Ascending aorta (tissue), 2 donors: Measurements from ENCODE around the gene ONECUT2. TPM values are rescaled to one million over a fixed set of nuclear protein-coding genes. Genes with fewer than 3 reads are reported as not detected.

ENCODE experiments used
- DNase-seq, 2 donors: peaks; one replicate each; pipeline ENCODE4 v3.0.0-alpha.2; 2019; ENCODE audit warnings: low spot score in 2 of 2
- H3K27ac ChIP-seq, 2 donors: fragments of 200-600 bp; sonication (generic); one replicate each; pipeline ENCODE4 v1.5.1; 2016 to 2017; ENCODE audit warnings: mild to moderate bottlenecking in 1 of 2
- H3K27me3 ChIP-seq: fragments of 200-600 bp; sonication (generic); one replicate; pipeline ENCODE4 v1.5.1; 2017
- H3K36me3 ChIP-seq, 2 donors: fragments of 200-600 bp; sonication (generic); one replicate each; pipeline ENCODE4 v1.5.1; 2016
- H3K4me1 ChIP-seq, 2 donors: fragments of 200-600 bp; sonication (generic); one replicate each; pipeline ENCODE4 v1.5.1; 2016 to 2017; ENCODE audit warnings: mild to moderate bottlenecking in 1 of 2
- H3K4me3 ChIP-seq, 2 donors: fragments of 200-600 bp; sonication (generic); one replicate each; pipeline ENCODE4 v1.5.1; 2016 to 2017; ENCODE audit warnings: mild to moderate bottlenecking in 1 of 2
- H3K9me3 ChIP-seq, 2 donors: fragments of 200-600 bp; sonication (generic); one replicate each; pipeline ENCODE4 v1.5.1; 2016
- CTCF ChIP-seq, 3 experiments: fragments of 200-600 bp in 2 of 3; fragments of 450-650 bp in 1 of 3; sonication (generic) in 2 of 3; IDR thresholded peaks; one replicate each; pipeline ENCODE4 v1.5.1; 2016 to 2019; ENCODE audit warnings: antibody characterized with exemption in 3 of 3, mild to moderate bottlenecking in 1 of 3, moderate library complexity in 1 of 3
- intact Hi-C: fragments of 100-400 bp; cut with DNase I; formaldehyde crosslinking; loops from one replicate; pipeline ENCODE4 v1.15.1; 2023
- total RNA-seq: library from RNA; depleted of rRNA; stranded (reverse); fragments of >200 nt; gene quantifications from one replicate; pipeline ENCODE4 v1.1.0, GENCODE V29; 2016

ONECUT2 gene
- total RNA-seq, 1 donor from 2014 or later: 0.11 TPM

- intact Hi-C loops: no loop called here
- H3K27ac ChIP-seq: no peak overlapping the region
Measured at GRCh38 chr18:57480733-57481132, 45.6 kb downstream of the ONECUT2 start.

GRCh38 chr18:57497372-57498294 lies 62.5 kb downstream of the ONECUT2 start:
- TF ChIP-seq CTCF (IDR thresholded peaks at IDR 0.05): no peak
- no peak for DNase-seq
- Histone ChIP-seq H3K9me3 (no peaks in the 10 kb centered on the region), H3K4me1 (peaks cover 0 to 10% of the 10 kb centered on the region in 2 donors), H3K27me3 (no peaks in the 10 kb centered on the region), H3K36me3 (no peaks in the 10 kb centered on the region), H3K4me3 (no peak overlapping the region), H3K27ac (peak overlapping the region; percentile 34 to 55)
- intact Hi-C loops: loop anchor here (5.0 kb wide), 1 partner anchor 90 kb away; the partner anchor contains the start of gene FECH

More at GRCh38 chr18:57480733-57481132, 45.6 kb downstream of the ONECUT2 start:
- DNase-seq: no peak
- Histone ChIP-seq H3K27me3 (no peaks in the 10 kb centered on the region), H3K36me3 (no peaks in the 10 kb centered on the region), H3K4me3 (no peak overlapping the region), H3K4me1 (no peaks in the 10 kb centered on the region), H3K9me3 (no peaks in the 10 kb centered on the region)
- TF ChIP-seq CTCF (IDR thresholded peaks at IDR 0.05): no peak

- no peaks in the 10 kb centered on the region for H3K27me3 ChIP-seq
- intact Hi-C loops: loop anchor here (5.0 kb wide), 1 partner anchor 89 kb away; the partner anchor contains the start of gene FECH
- TF ChIP-seq CTCF (IDR thresholded peaks at IDR 0.05): no peak
- H3K27ac ChIP-seq: no peak overlapping the region
- H3K4me1 ChIP-seq: peaks cover 0 to 10% of the 10 kb centered on the region in 2 donors
- no peak overlapping the region for H3K4me3 ChIP-seq
- H3K36me3 ChIP-seq: no peaks in the 10 kb centered on the region
- no peaks in the 10 kb centered on the region for H3K9me3 ChIP-seq
- DNase-seq: no peak
Measured at GRCh38 chr18:57498682-57499256, 63.6 kb downstream of the ONECUT2 start.

- H3K36me3 ChIP-seq: no peaks in the 10 kb centered on the region
- no peak overlapping the region for H3K4me3 ChIP-seq
- H3K27me3 ChIP-seq: no peaks in the 10 kb centered on the region
- H3K27ac ChIP-seq: no peak overlapping the region
- H3K4me1 ChIP-seq: peaks cover 0 to 10% of the 10 kb centered on the region in 2 donors
- no peaks in the 10 kb centered on the region for H3K9me3 ChIP-seq
- intact Hi-C loops: no loop called here
- DNase-seq: no peak
- TF ChIP-seq CTCF (IDR thresholded peaks at IDR 0.05): no peak
Measured at GRCh38 chr18:57502624-57503023, 67.5 kb downstream of the ONECUT2 start.

GRCh38 chr18:57505231-57505630 lies 70.1 kb downstream of the ONECUT2 start:
- Histone ChIP-seq H3K27ac (peak overlapping the region in 1 of 2 donors; percentile 27), H3K36me3 (no peaks in the 10 kb centered on the region), H3K27me3 (no peaks in the 10 kb centered on the region), H3K4me3 (no peak overlapping the region), H3K4me1 (peaks cover 0 to 5% of the 10 kb centered on the region in 2 donors), H3K9me3 (no peaks in the 10 kb centered on the region)
- TF ChIP-seq CTCF (IDR thresholded peaks at IDR 0.05): no peak
- intact Hi-C loops: no loop called here
- DNase-seq: no peak
